Activated CD8-positive, alpha-beta memory T cell treated with anti-CD3 and anti-CD28 coated beads for 1 hour (primary cell): ENCODE measurements around the gene MALAT1.
"Not testable (repeated sequence)": the region's sequence is repeated elsewhere in the genome, so short reads cannot be mapped to it uniquely, and the experiment has no call there.

ENCODE experiments used
- DNase-seq, 2 donors: peaks; one replicate each; pipeline ENCODE4 v3.0.0-alpha.2; 2020; ENCODE audit warnings: low read depth in 1 of 2; ENCODE audit errors: extremely low read depth in 1 of 2

MALAT1 gene

GRCh38 chr11:65497141-65498041 is 1.5 kb upstream of the MALAT1 start:
- DNase-seq: peak; percentile 94 to 98

DNA sequence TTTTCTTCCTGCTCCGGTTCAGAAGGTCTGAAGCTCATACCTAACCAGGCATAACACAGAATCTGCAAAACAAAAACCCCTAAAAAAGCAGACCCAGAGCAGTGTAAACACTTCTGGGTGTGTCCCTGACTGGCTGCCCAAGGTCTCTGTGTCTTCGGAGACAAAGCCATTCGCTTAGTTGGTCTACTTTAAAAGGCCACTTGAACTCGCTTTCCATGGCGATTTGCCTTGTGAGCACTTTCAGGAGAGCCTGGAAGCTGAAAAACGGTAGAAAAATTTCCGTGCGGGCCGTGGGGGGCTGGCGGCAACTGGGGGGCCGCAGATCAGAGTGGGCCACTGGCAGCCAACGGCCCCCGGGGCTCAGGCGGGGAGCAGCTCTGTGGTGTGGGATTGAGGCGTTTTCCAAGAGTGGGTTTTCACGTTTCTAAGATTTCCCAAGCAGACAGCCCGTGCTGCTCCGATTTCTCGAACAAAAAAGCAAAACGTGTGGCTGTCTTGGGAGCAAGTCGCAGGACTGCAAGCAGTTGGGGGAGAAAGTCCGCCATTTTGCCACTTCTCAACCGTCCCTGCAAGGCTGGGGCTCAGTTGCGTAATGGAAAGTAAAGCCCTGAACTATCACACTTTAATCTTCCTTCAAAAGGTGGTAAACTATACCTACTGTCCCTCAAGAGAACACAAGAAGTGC is 661 bp upstream of the MALAT1 start:
- peak; percentile 43 to 44 for DNase-seq

DNA sequence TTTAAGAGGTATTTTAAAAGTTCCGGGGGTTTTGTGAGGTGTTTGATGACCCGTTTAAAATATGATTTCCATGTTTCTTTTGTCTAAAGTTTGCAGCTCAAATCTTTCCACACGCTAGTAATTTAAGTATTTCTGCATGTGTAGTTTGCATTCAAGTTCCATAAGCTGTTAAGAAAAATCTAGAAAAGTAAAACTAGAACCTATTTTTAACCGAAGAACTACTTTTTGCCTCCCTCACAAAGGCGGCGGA is 193 bp upstream of the MALAT1 start:
- DNase-seq: no peak

GRCh38 chr11:65499713-65500386 is 1.0 kb downstream of the MALAT1 start:
- no peak for DNase-seq

DNA sequence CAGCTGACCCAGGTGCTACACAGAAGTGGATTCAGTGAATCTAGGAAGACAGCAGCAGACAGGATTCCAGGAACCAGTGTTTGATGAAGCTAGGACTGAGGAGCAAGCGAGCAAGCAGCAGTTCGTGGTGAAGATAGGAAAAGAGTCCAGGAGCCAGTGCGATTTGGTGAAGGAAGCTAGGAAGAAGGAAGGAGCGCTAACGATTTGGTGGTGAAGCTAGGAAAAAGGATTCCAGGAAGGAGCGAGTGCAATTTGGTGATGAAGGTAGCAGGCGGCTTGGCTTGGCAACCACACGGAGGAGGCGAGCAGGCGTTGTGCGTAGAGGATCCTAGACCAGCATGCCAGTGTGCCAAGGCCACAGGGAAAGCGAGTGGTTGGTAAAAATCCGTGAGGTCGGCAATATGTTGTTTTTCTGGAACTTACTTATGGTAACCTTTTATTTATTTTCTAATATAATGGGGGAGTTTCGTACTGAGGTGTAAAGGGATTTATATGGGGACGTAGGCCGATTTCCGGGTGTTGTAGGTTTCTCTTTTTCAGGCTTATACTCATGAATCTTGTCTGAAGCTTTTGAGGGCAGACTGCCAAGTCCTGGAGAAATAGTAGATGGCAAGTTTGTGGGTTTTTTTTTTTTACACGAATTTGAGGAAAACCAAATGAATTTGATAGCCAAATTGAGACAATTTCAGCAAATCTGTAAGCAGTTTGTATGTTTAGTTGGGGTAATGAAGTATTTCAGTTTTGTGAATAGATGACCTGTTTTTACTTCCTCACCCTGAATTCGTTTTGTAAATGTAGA is 1.7 kb downstream of the MALAT1 start:
- peak in 1 of 2 donors; percentile 19 for DNase-seq

DNA sequence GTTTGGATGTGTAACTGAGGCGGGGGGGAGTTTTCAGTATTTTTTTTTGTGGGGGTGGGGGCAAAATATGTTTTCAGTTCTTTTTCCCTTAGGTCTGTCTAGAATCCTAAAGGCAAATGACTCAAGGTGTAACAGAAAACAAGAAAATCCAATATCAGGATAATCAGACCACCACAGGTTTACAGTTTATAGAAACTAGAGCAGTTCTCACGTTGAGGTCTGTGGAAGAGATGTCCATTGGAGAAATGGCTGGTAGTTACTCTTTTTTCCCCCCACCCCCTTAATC is 2.3 kb downstream of the MALAT1 start:
- DNase-seq: no peak

DNA sequence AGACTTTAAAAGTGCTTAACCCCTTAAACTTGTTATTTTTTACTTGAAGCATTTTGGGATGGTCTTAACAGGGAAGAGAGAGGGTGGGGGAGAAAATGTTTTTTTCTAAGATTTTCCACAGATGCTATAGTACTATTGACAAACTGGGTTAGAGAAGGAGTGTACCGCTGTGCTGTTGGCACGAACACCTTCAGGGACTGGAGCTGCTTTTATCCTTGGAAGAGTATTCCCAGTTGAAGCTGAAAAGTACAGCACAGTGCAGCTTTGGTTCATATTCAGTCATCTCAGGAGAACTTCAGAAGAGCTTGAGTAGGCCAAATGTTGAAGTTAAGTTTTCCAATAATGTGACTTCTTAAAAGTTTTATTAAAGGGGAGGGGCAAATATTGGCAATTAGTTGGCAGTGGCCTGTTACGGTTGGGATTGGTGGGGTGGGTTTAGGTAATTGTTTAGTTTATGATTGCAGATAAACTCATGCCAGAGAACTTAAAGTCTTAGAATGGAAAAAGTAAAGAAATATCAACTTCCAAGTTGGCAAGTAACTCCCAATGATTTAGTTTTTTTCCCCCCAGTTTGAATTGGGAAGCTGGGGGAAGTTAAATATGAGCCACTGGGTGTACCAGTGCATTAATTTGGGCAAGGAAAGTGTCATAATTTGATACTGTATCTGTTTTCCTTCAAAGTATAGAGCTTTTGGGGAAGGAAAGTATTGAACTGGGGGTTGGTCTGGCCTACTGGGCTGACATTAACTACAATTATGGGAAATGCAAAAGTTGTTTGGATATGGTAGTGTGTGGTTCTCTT is 2.8 kb downstream of the MALAT1 start:
- DNase-seq: no peak

- no peak for DNase-seq
Observed at GRCh38 chr11:65502274-65502554, 3.4 kb downstream of the MALAT1 start.

- DNase-seq: no peak
Observed at GRCh38 chr11:65502555-65503367, 3.9 kb downstream of the MALAT1 start.

DNA sequence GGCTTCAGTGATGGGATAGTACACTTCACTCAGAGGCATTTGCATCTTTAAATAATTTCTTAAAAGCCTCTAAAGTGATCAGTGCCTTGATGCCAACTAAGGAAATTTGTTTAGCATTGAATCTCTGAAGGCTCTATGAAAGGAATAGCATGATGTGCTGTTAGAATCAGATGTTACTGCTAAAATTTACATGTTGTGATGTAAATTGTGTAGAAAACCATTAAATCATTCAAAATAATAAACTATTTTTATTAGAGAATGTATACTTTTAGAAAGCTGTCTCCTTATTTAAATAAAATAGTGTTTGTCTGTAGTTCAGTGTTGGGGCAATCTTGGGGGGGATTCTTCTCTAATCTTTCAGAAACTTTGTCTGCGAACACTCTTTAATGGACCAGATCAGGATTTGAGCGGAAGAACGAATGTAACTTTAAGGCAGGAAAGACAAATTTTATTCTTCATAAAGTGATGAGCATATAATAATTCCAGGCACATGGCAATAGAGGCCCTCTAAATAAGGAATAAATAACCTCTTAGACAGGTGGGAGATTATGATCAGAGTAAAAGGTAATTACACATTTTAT is 4.6 kb downstream of the MALAT1 start:
- no peak for DNase-seq

DNA sequence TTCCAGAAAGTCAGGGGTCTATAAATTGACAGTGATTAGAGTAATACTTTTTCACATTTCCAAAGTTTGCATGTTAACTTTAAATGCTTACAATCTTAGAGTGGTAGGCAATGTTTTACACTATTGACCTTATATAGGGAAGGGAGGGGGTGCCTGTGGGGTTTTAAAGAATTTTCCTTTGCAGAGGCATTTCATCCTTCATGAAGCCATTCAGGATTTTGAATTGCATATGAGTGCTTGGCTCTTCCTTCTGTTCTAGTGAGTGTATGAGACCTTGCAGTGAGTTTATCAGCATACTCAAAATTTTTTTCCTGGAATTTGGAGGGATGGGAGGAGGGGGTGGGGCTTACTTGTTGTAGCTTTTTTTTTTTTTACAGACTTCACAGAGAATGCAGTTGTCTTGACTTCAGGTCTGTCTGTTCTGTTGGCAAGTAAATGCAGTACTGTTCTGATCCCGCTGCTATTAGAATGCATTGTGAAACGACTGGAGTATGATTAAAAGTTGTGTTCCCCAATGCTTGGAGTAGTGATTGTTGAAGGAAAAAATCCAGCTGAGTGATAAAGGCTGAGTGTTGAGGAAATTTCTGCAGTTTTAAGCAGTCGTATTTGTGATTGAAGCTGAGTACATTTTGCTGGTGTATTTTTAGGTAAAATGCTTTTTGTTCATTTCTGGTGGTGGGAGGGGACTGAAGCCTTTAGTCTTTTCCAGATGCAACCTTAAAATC is 5.3 kb downstream of the MALAT1 start:
- no peak for DNase-seq

GRCh38 chr11:65504674-65505465 is 6.0 kb downstream of the MALAT1 start:
- no peak for DNase-seq

GRCh38 chr11:65505466-65506289 is 6.8 kb downstream of the MALAT1 start:
- no peak for DNase-seq

GRCh38 chr11:65506290-65506771 is 7.5 kb downstream of the MALAT1 start:
- DNase-seq: no peak

GRCh38 chr11:65506772-65507505 is 8.1 kb downstream of the MALAT1 start:
- DNase-seq: peak in 1 of 2 donors; percentile 37

- not testable (repeated sequence) for DNase-seq
Observed at GRCh38 chr11:65512311-65512710, 13.5 kb downstream of the MALAT1 start.
